CD4-positive, alpha-beta T cell treated with Interleukin-21 for 1 hour (primary cell): ENCODE data around the gene CYTH3.
"Not testable (repeated sequence)": the region's sequence is repeated elsewhere in the genome, so short reads cannot be mapped to it uniquely, and the experiment has no call there.

Source experiments
- DNase-seq: peaks from one replicate; pipeline ENCODE4 v3.0.0-alpha.2; 2020

Gene CYTH3, protein sequence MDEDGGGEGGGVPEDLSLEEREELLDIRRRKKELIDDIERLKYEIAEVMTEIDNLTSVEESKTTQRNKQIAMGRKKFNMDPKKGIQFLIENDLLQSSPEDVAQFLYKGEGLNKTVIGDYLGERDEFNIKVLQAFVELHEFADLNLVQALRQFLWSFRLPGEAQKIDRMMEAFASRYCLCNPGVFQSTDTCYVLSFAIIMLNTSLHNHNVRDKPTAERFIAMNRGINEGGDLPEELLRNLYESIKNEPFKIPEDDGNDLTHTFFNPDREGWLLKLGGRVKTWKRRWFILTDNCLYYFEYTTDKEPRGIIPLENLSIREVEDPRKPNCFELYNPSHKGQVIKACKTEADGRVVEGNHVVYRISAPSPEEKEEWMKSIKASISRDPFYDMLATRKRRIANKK

DNA sequence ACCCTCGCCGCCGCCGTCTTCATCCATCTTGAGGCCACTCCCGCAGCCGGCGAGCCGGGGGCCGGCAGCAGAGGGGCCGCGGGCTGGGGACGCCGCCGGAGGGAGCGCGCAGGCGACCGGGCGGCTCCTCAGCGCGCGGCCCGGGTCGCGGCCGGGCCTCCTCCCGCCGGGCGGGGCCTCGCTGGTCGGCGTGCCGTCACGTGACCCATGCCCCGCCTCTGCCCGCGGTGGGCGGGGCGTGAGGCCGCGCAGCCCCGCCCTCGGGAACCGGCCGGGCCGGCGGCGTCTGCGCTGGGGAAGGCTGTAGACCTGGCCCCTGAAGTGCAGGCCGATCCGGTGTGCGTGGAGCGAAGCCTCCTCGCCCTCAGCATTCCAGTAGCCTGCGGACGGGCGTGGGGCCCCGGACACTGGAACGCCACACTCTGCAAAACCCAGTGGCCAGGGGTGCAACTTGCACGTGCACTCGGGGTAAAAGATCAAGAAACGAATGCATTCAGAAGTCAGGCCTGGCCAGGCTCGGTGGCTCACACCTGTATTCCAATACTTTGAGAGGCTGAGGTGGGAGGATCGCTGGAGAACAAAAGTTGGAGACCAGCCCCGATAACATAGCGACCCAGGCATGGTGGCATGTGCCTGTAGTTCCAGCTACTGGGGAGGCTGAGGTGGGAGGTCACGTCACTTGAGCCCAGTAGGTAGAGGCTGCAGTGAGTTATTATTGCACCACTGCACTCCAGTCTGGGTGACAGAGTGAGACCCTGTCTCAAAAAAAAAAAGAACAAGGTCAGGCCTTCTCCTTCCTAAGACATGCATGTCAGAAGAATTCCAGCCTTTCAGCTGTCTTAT lies at the start of gene CYTH3:
CYTH3 (minus strand) TSS at position 144 of the 843 bp plus-strand sequence; CDS start at position 27, 117 bp downstream.
- DNase-seq = peak; percentile 83

- no peak for DNase-seq
These were observed 48.4 kb upstream of the CYTH3 start for GRCh38 chr7:6320791-6321190.

DNA sequence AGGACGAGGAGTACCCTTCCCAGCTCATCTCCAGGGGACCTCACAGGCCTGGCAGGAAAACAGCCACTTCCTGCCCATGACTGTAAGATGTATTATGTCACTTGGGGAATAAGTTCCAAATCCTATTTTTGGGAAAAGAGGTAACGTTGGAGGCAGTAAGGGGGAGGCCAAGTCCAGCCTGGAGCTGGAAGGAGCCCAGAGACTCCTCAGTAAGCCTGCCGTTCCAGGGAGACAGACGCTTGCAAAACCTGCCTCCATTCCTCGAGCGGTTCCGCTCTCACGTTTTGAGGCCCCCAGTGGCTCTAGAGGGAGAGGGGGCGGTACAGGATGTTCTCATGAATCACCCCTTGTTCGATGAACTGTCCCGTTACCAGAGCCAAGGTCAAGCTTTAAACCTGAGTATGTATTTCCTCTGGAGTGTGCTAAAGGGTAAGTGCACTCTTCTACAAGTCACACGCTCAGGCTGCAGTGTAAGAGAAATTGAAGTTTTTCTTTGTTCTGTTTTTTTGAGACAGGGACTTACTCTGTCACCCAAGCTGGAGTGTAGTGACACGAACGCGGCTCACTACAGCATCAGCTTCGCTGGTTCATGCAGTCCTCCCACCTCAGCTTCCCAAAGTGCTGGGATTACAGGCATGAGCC lies 45.5 kb upstream of the CYTH3 start:
- no peak for DNase-seq

GRCh38 chr7:6316226-6316625 lies 43.8 kb upstream of the CYTH3 start:
- DNase-seq = no peak

DNA sequence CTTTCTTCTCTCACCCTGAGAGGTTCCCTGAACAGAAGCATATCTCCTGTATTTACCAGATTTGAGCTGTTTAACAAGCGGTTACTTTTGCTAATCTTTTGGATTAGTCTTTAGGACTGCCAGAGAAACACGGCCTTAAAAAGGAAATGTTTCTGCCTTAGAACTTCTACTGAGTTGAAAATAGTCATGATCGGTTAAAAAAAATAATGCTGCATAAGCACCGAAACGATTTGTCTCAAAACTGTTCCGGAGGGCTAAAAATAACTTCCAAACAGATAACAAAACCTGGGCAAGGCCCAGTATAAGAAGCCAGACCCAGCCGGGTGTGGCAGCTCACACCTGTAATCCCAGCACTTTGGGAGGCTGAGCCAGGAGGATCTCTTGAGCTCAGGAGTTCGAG lies 43.3 kb upstream of the CYTH3 start:
- DNase-seq = no peak

GRCh38 chr7:6310271-6310993 lies 38.0 kb upstream of the CYTH3 start:
- DNase-seq = no peak

GRCh38 chr7:6307762-6308161 lies 35.3 kb upstream of the CYTH3 start:
- no peak for DNase-seq

DNA sequence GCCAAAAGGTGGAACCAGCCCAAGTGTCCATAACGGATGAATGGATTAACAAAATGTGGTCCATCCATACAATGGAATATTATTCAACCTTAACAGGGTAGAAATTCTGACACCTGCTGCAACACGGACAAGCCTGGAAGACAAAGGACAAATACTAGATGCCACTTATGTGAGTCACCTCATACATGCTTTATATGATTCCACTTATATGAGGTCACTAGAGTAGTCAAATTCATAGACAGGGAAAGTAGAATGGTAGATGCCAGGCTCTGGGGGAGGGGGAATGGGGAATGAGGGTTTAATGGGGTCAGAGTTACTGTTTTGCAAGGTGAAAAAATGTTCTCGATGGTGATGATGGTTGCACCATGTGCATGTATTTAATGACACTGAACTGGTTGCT lies 34.0 kb upstream of the CYTH3 start:
- DNase-seq = no peak

- no peak for DNase-seq
These were observed 32.9 kb upstream of the CYTH3 start for GRCh38 chr7:6305330-6305729.

- not testable (repeated sequence) for DNase-seq
These were observed 29.0 kb upstream of the CYTH3 start for GRCh38 chr7:6301446-6301845.

GRCh38 chr7:6299774-6300173 lies 27.4 kb upstream of the CYTH3 start:
- DNase-seq = no peak

GRCh38 chr7:6294839-6295238 lies 22.4 kb upstream of the CYTH3 start:
- no peak for DNase-seq

DNA sequence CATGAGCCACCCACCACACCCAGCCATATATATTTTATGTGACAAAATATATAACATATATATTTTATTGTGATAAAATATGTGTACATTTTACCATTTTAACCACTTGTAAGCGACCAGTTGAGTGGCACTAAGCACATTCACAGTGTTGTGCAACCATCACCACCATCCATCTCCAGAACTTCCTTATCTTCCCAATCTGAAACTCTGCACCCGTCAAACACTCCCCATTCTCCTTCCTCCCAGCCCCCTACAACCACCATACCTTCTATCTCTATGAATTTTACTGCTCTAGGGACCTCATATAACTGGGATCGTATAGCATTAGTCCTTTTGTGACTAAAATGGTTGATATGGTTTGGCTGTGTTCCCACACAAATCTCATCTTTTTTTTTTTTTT lies 20.8 kb upstream of the CYTH3 start:
- DNase-seq = no peak

- not testable (repeated sequence) for DNase-seq
These were observed 19.5 kb upstream of the CYTH3 start for GRCh38 chr7:6291941-6292340.

DNA sequence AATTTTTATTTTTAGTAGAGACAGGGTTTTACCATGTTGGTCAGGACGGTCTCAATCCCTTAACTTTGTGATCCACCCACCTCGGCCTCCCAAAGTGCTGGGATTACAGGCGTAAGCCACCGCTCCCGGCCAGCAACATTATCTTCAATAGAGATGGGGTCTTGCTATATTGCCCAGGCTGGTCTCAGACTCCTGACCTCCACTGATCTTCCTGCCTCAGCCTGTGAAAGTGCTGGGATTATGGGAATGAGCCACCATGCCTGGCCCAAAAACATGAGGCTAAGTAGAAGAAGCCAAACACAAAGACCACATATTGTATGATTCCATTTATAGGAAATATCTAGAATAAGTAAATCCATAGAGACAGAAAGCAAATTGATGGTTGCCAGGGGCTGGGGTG lies 19.1 kb upstream of the CYTH3 start:
- no peak for DNase-seq

- no peak for DNase-seq
These were observed 17.9 kb upstream of the CYTH3 start for GRCh38 chr7:6290319-6290741.

DNA sequence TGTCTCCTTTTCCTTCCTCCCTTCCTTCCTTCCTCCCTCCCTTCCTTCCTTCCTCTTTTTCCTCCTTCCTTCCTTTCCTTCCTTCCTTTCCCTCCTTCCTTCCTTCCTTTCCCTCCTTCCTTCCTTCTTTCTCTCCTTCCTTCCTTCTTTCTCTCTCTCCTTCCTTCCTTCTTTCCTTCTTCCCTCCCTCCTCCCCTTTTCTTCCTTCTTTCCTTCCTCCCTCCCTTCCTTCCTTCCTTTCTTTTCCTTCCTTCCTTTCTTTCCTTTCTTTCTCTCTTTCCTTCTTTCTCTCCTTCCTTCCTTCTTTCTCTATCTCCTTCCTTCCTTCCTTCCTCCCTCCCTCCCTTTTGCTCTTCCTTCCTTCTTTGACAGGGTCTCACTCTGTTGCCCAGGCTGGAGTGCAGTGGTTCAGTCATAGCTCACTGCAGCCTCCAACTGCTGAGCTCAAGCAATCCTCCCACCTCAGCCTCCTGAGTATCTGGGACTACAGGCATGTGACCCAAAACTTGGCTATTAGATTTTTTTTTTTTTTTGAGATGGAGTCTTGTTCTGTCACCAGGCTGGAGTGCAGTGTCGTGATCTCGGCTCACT lies 15.9 kb upstream of the CYTH3 start:
- no peak for DNase-seq

DNA sequence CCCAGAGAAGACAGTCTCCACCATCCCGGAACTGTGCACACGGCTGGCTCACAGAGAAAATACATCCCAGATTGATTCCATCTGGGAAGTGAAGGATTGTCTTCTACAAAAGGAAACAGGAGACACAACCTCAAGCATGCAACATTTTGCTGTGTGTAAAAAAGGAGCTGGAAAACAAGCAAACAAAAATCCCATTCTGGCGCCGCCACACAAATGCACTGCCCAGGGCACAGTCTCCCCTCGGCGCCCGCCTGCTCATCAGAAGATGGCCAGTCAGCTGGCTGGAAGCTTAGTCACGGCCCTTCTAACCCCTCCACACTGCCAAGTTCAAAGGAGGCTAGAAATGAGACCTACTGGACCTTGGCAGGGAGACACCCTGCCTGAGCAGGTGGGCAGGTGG lies 14.1 kb upstream of the CYTH3 start:
- no peak for DNase-seq

GRCh38 chr7:6284461-6285360 lies 12.3 kb upstream of the CYTH3 start:
- no peak for DNase-seq

GRCh38 chr7:6284055-6284400 lies 11.6 kb upstream of the CYTH3 start:
- DNase-seq = peak; percentile 15

GRCh38 chr7:6283391-6284054 lies 11.1 kb upstream of the CYTH3 start:
- DNase-seq = not testable (repeated sequence)
